PFSK-1 (cell line): ENCODE data around the gene PCID2.

Experiments
- FOXP2 ChIP-seq: optimal IDR thresholded peaks from 2 replicates; pipeline ENCODE3; 2011; ENCODE audit warnings: borderline replicate concordance, control low read depth, inconsistent platforms; ENCODE audit not compliant: insufficient read depth; ENCODE audit errors: extremely low read length, extremely low read depth
- POLR2AphosphoS5 ChIP-seq: IDR thresholded peaks from 2 replicates; pipeline ENCODE4 v1.6.1; 2012; ENCODE audit warnings: low read depth, mild to moderate bottlenecking, control low read depth, low read length, moderate library complexity
- SIN3A ChIP-seq: IDR thresholded peaks from 2 replicates; pipeline ENCODE4 v1.6.1; 2012; ENCODE audit warnings: mild to moderate bottlenecking, low read length, moderate library complexity, borderline replicate concordance; ENCODE audit not compliant: insufficient read depth
- TAF1 ChIP-seq: IDR thresholded peaks from 2 replicates; pipeline ENCODE4 v1.6.1; 2012; ENCODE audit warnings: low read length, control low read depth, borderline replicate concordance; ENCODE audit not compliant: insufficient read depth
- TF ChIP-seq, protein P1 (sequence below), 2 experiments: IDR thresholded peaks; 2 replicates each; pipeline versions ENCODE4 v1.6.1 to v1.8.0; 2011 to 2012; ENCODE audit warnings: low read depth in 2 of 2, low read length in 2 of 2, control low read depth in 1 of 2, inconsistent platforms in 1 of 2, mild to moderate bottlenecking in 1 of 2, moderate library complexity in 1 of 2; ENCODE audit not compliant: insufficient read depth in 1 of 2

PCID2 gene

DNA sequence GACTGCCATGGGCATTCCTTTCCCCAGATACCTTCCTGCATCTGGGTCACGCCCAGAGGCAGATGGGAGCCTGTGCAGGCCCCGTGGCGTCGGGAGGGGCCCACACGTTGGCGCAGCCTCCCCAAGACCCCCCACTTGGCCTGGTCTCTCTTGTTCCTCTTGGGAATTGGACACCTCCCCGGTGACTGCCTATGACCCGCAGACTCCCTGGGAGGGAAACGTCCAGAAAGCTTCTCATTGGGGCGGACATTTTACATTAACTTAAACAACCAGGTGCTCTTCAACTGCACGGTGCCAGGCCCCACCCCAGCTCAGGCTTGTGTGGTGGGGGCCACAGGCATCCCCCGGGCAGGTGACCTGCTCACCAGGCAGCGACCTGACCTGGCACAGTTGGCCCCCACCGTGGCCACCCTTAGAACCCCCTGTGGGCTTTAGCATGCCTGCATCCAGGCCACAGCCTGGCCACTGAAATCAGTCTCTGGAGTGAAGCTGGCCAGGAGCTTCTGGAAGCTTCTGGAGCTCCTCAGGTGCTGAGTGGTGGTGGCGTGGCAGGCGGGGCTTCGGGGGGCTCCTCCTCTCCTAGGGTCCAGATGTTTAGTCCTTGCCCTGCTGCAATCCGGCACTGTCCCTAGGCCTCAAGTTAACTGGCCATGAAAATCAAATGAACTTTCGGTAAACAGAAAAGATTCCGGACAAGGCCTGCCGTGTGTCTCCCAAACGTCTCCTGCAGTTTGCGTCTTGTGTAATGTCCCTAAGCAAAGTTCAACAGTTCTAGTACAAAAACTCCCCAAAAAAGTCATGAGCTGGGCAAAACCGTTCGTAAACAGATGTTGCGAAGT is 58.5 kb downstream of the PCID2 start:
- TF ChIP-seq POLR2AphosphoS5, result no peak
- TF ChIP-seq, protein P1, sequence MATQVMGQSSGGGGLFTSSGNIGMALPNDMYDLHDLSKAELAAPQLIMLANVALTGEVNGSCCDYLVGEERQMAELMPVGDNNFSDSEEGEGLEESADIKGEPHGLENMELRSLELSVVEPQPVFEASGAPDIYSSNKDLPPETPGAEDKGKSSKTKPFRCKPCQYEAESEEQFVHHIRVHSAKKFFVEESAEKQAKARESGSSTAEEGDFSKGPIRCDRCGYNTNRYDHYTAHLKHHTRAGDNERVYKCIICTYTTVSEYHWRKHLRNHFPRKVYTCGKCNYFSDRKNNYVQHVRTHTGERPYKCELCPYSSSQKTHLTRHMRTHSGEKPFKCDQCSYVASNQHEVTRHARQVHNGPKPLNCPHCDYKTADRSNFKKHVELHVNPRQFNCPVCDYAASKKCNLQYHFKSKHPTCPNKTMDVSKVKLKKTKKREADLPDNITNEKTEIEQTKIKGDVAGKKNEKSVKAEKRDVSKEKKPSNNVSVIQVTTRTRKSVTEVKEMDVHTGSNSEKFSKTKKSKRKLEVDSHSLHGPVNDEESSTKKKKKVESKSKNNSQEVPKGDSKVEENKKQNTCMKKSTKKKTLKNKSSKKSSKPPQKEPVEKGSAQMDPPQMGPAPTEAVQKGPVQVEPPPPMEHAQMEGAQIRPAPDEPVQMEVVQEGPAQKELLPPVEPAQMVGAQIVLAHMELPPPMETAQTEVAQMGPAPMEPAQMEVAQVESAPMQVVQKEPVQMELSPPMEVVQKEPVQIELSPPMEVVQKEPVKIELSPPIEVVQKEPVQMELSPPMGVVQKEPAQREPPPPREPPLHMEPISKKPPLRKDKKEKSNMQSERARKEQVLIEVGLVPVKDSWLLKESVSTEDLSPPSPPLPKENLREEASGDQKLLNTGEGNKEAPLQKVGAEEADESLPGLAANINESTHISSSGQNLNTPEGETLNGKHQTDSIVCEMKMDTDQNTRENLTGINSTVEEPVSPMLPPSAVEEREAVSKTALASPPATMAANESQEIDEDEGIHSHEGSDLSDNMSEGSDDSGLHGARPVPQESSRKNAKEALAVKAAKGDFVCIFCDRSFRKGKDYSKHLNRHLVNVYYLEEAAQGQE (IDR thresholded peaks at IDR 0.05; ENCODE audit: insufficient read depth in 1 of 2, low read depth in 2 of 2, low read length in 2 of 2), result no peak

DNA sequence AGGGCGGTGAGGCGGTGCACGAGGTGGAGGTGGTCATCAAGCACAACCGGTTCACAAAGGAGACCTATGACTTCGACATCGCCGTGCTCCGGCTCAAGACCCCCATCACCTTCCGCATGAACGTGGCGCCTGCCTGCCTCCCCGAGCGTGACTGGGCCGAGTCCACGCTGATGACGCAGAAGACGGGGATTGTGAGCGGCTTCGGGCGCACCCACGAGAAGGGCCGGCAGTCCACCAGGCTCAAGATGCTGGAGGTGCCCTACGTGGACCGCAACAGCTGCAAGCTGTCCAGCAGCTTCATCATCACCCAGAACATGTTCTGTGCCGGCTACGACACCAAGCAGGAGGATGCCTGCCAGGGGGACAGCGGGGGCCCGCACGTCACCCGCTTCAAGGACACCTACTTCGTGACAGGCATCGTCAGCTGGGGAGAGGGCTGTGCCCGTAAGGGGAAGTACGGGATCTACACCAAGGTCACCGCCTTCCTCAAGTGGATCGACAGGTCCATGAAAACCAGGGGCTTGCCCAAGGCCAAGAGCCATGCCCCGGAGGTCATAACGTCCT is 59.4 kb downstream of the PCID2 start:
- TF ChIP-seq POLR2AphosphoS5 (no peak), SIN3A (no peak), TAF1 (no peak), FOXP2 (no peak)
- TF ChIP-seq, protein P1 (IDR thresholded peaks at IDR 0.05; ENCODE audit: insufficient read depth in 1 of 2, low read depth in 2 of 2, low read length in 2 of 2), result no peak

DNA sequence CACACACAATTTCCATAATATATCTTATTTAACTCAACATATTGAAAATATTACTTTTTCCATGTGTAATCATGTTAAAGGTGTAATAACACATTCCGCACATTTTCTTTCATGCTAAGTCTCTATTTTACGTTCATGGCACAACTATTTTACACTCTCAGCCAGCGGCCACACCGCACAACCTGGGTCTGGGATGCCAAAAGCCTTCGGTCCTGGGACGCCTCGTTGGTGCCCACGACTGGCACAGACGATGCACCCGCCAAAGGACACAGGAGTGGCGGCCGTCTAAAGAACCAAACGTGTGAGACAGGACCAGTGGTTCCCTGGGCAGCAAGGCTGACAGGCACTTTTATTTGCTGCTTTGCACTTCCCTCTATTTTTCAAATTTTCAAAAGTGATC is 60.1 kb downstream of the PCID2 start:
- TF ChIP-seq SIN3A (no peak), POLR2AphosphoS5 (no peak), TAF1 (no peak)
- TF ChIP-seq, protein P1 (IDR thresholded peaks at IDR 0.05; ENCODE audit: insufficient read depth in 1 of 2, low read depth in 2 of 2, low read length in 2 of 2), result no peak

DNA sequence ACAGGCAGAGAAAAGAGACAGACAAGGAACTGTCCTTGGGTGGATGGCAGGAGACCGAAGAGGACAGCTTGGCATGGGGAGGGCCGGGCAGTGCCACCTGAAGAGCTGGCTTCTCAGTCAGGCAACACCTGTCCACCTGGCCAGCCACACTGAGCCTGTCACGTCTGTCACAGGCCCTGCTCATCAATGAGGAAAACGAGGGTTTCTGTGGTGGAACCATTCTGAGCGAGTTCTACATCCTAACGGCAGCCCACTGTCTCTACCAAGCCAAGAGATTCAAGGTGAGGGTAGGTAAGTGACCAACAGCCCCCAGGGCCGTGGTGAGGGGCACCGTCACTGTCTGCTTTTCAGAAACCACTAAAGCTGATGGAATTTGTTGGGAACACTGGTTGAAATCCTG is 61.3 kb downstream of the PCID2 start:
- TF ChIP-seq SIN3A, result no peak
- TF ChIP-seq FOXP2, result no peak
- TF ChIP-seq, protein P1 (IDR thresholded peaks at IDR 0.05; ENCODE audit: insufficient read depth in 1 of 2, low read depth in 2 of 2, low read length in 2 of 2), result no peak
- TF ChIP-seq TAF1, result no peak
- TF ChIP-seq POLR2AphosphoS5, result no peak

DNA sequence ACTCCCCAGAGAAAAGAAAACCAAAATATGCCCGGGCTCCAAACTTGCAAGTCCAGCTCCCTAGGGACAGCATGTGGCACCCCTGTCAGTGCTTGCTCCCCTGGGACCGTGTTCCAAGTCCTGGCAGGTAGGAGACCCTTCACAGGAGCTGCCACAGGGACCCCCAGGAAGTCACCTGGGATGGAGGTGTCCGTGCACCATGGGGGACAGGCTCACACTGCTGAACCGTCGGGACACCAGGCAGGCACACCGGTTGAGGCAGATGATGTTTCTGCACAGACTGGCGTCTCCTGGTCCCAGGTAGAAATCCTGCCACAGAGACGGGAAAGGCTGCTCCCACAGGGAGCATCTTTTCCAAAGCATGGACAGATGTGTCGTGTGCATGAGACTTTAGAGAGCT is 61.7 kb downstream of the PCID2 start:
- no peak for TF ChIP-seq FOXP2
- TF ChIP-seq POLR2AphosphoS5, result no peak
- TF ChIP-seq SIN3A, result no peak
- no peak for TF ChIP-seq TAF1
- TF ChIP-seq, protein P1 (IDR thresholded peaks at IDR 0.05; ENCODE audit: insufficient read depth in 1 of 2, low read depth in 2 of 2, low read length in 2 of 2), result no peak
